NCI-H2196 (cell line): Measurements from ENCODE around the gene ZCCHC14.

ENCODE experiments used
- DNase-seq: peaks from one replicate; lab custom pipeline; 2025; ENCODE audit not compliant: unreplicated experiment; lab: John Stamatoyannopoulos, UW

Gene ZCCHC14

GRCh38 chr16:87458424-87458915, 34.4 kb downstream of the ZCCHC14 start:
- DNase-seq, result no peak

- DNase-seq, result no peak
These were observed 35.0 kb downstream of the ZCCHC14 start for GRCh38 chr16:87457709-87458423.

GRCh38 chr16:87457061-87457611, 35.7 kb downstream of the ZCCHC14 start:
- DNase-seq, result no peak

- no peak for DNase-seq
These were observed 38.4 kb downstream of the ZCCHC14 start for GRCh38 chr16:87454391-87454790.

- DNase-seq, result no peak
These were observed 39.5 kb downstream of the ZCCHC14 start for GRCh38 chr16:87453326-87453725.

GRCh38 chr16:87451563-87452210, 41.1 kb downstream of the ZCCHC14 start:
- DNase-seq, result no peak

- no peak for DNase-seq
These were observed 44.0 kb downstream of the ZCCHC14 start for GRCh38 chr16:87448866-87449265.

- DNase-seq, result no peak
These were observed 45.5 kb downstream of the ZCCHC14 start for GRCh38 chr16:87447323-87447722.

- DNase-seq, result no peak
These were observed 46.3 kb downstream of the ZCCHC14 start for GRCh38 chr16:87446479-87446878.

GRCh38 chr16:87445486-87445885, 47.3 kb downstream of the ZCCHC14 start:
- no peak for DNase-seq

GRCh38 chr16:87443964-87444363, 48.9 kb downstream of the ZCCHC14 start:
- no peak for DNase-seq

- no peak for DNase-seq
These were observed 49.8 kb downstream of the ZCCHC14 start for GRCh38 chr16:87443016-87443415.

GRCh38 chr16:87442581-87442966, 50.2 kb downstream of the ZCCHC14 start:
- no peak for DNase-seq

GRCh38 chr16:87441886-87442580, 50.8 kb downstream of the ZCCHC14 start:
- DNase-seq, result no peak

GRCh38 chr16:87439926-87440325, 52.9 kb downstream of the ZCCHC14 start:
- DNase-seq, result no peak

- no peak for DNase-seq
These were observed 54.2 kb downstream of the ZCCHC14 start for GRCh38 chr16:87438611-87438985.

- DNase-seq, result no peak
These were observed 54.8 kb downstream of the ZCCHC14 start for GRCh38 chr16:87437911-87438610.

GRCh38 chr16:87437327-87437726, 55.5 kb downstream of the ZCCHC14 start:
- DNase-seq, result no peak

GRCh38 chr16:87436225-87437172, 56.3 kb downstream of the ZCCHC14 start:
- no peak for DNase-seq
